Caco-2 (cell line): ENCODE data around the gene DMBT1. TPM values are rescaled to one million over a fixed set of nuclear protein-coding genes. Genes with fewer than 3 reads are reported as not detected.

Experiments
- BruUV-seq: library from RNA; stranded (reverse); fragments of 400-500 nt; replicated peaks from 2 replicates; lab custom pipeline; 2021; lab: Mats Ljungman, UMichigan
- CTCF ChIA-PET: fragments of 300-600 bp; sonication (Branson Sonifier 250); formaldehyde crosslinking; loops from one replicate; lab custom pipeline; 2022; ENCODE audit warnings: antibody characterized with exemption; lab: Charles Lee
- POLR2A ChIA-PET: fragments of 300-600 bp; sonication (Branson Sonifier 250); formaldehyde crosslinking; loops from one replicate; lab custom pipeline; 2022; ENCODE audit warnings: antibody characterized with exemption; lab: Charles Lee
- DNase-seq, 2 experiments: peaks; one replicate each; pipeline versions ENCODE4 v3.0.0 to v3.0.0-alpha.2; 2020 to 2022
- H3K27me3 ChIP-seq: replicated peaks from 2 replicates; pipeline ENCODE4 v1.6.0; 2011; ENCODE audit warnings: low read length; ENCODE audit not compliant: control insufficient read depth, insufficient read depth
- H3K36me3 ChIP-seq: 2 replicates; pipeline ENCODE4 v1.5.1; 2011; ENCODE audit warnings: low read length; ENCODE audit not compliant: control insufficient read depth, insufficient read depth
- H3K4me1 ChIP-seq: fragments of 250-450 bp; sonication (Bioruptor Pico); 2 replicates; pipeline ENCODE4 v1.5.1; 2020; ENCODE audit warnings: mild to moderate bottlenecking
- H3K4me3 ChIP-seq: 2 replicates; pipeline ENCODE4 v1.5.1; 2011; ENCODE audit warnings: low read depth, mild to moderate bottlenecking, control low read depth, low read length
- H3K9me3 ChIP-seq: fragments of 250-450 bp; sonication (Bioruptor Pico); 2 replicates; pipeline ENCODE4 v1.5.1; 2020; ENCODE audit warnings: mild to moderate bottlenecking, moderate library complexity
- H3K27ac Mint-ChIP-seq: one replicate; pipeline ENCODE4 v1.8.0; 2022; ENCODE audit warnings: mixed read lengths; ENCODE audit not compliant: unreplicated experiment
- H3K27me3 Mint-ChIP-seq: one replicate; pipeline ENCODE4 v1.8.0; 2022; ENCODE audit warnings: mixed read lengths; ENCODE audit not compliant: insufficient read depth, unreplicated experiment
- H3K36me3 Mint-ChIP-seq: one replicate; pipeline ENCODE4 v1.8.0; 2022; ENCODE audit warnings: mild to moderate bottlenecking, mixed read lengths; ENCODE audit not compliant: insufficient read depth, unreplicated experiment
- H3K4me1 Mint-ChIP-seq: one replicate; pipeline ENCODE4 v1.8.0; 2022; ENCODE audit warnings: low read depth, mixed read lengths; ENCODE audit not compliant: unreplicated experiment
- H3K4me3 Mint-ChIP-seq: one replicate; pipeline ENCODE4 v1.8.0; 2022; ENCODE audit warnings: mild to moderate bottlenecking, moderate library complexity, mixed read lengths; ENCODE audit not compliant: unreplicated experiment
- H3K9me3 Mint-ChIP-seq: one replicate; pipeline ENCODE4 v1.8.0; 2022; ENCODE audit warnings: mixed read lengths; ENCODE audit not compliant: unreplicated experiment
- CTCF ChIP-seq, 2 experiments: fragments of 200-600 bp in 1 of 2; IDR thresholded peaks; 1 replicate in 1 of 2; 2 replicates in 1 of 2; pipeline versions ENCODE4 v1.5.1 to v1.8.0; 2011 to 2022; ENCODE audit warnings: antibody characterized with exemption in 1 of 2, control low read depth in 1 of 2, inconsistent platforms in 1 of 2, low read depth in 1 of 2, low read length in 1 of 2, mild to moderate bottlenecking in 1 of 2, moderate library complexity in 1 of 2; ENCODE audit not compliant: insufficient read depth in 1 of 2, severe bottlenecking in 1 of 2, unreplicated experiment in 1 of 2
- intact Hi-C: fragments of 100-400 bp; cut with micrococcal nuclease; formaldehyde crosslinking; loops from one replicate; pipeline ENCODE4 v1.10.0; 2022; ENCODE audit not compliant: unreplicated experiment
- total RNA-seq: library from RNA; stranded (reverse); gene quantifications from 2 replicates; pipeline ENCODE4 v1.2.3, GENCODE V29; 2022

Gene DMBT1
- total RNA-seq, 1 experiment from 2014 or later = not detected

GRCh38 chr10:122550983-122551382, 9.6 kb upstream of the DMBT1 start:
- CTCF ChIA-PET = no interaction called here
- Mint-ChIP-seq H3K27ac (no peak overlapping the region), H3K36me3 (no peaks in the 10 kb centered on the region), H3K9me3 (no peaks in the 10 kb centered on the region), H3K27me3 (no peaks in the 10 kb centered on the region), H3K4me1 (no peaks in the 10 kb centered on the region), H3K4me3 (no peak overlapping the region)
- POLR2A ChIA-PET = no interaction called here
- H3K9me3 ChIP-seq = no peaks in the 10 kb centered on the region
- DNase-seq = no peak
- BruUV-seq = no TSS peak
- H3K4me1 ChIP-seq = peaks cover 18% of the 10 kb centered on the region
- H3K36me3 ChIP-seq = no peaks in the 10 kb centered on the region
- H3K27me3 ChIP-seq = no peaks in the 10 kb centered on the region; the same call in 1 of the 2 replicates
- no peak for TF ChIP-seq CTCF (IDR thresholded peaks at IDR 0.05; ENCODE audit: insufficient read depth in 1 of 2, low read depth in 1 of 2, low read length in 1 of 2, severe bottlenecking in 1 of 2, unreplicated experiment in 1 of 2)
- H3K4me3 ChIP-seq = no peak overlapping the region
- intact Hi-C loops = no loop called here

GRCh38 chr10:122551450-122551849, 9.1 kb upstream of the DMBT1 start:
- Histone ChIP-seq H3K4me3 (no peak overlapping the region), H3K27me3 (no peaks in the 10 kb centered on the region; the same call in 1 of the 2 replicates), H3K4me1 (peaks cover 18% of the 10 kb centered on the region), H3K36me3 (no peaks in the 10 kb centered on the region), H3K9me3 (no peaks in the 10 kb centered on the region)
- ChIA-PET CTCF (no interaction called here), POLR2A (no interaction called here)
- TF ChIP-seq CTCF (IDR thresholded peaks at IDR 0.05; ENCODE audit: insufficient read depth in 1 of 2, low read depth in 1 of 2, low read length in 1 of 2, severe bottlenecking in 1 of 2, unreplicated experiment in 1 of 2) = no peak
- BruUV-seq = no TSS peak
- Mint-ChIP-seq H3K27ac (no peak overlapping the region), H3K36me3 (no peaks in the 10 kb centered on the region), H3K9me3 (no peaks in the 10 kb centered on the region), H3K4me1 (no peaks in the 10 kb centered on the region), H3K4me3 (no peak overlapping the region), H3K27me3 (no peaks in the 10 kb centered on the region)
- intact Hi-C loops = no loop called here
- no peak for DNase-seq

- TF ChIP-seq CTCF (IDR thresholded peaks at IDR 0.05; ENCODE audit: insufficient read depth in 1 of 2, low read depth in 1 of 2, low read length in 1 of 2, severe bottlenecking in 1 of 2, unreplicated experiment in 1 of 2) = no peak
- Mint-ChIP-seq H3K9me3 (no peaks in the 10 kb centered on the region), H3K4me3 (no peak overlapping the region), H3K27ac (no peak overlapping the region), H3K4me1 (no peaks in the 10 kb centered on the region), H3K36me3 (no peaks in the 10 kb centered on the region), H3K27me3 (no peaks in the 10 kb centered on the region)
- ChIA-PET CTCF (no interaction called here), POLR2A (no interaction called here)
- Histone ChIP-seq H3K27me3 (no peaks in the 10 kb centered on the region; the same call in 1 of the 2 replicates), H3K4me3 (no peak overlapping the region), H3K9me3 (no peaks in the 10 kb centered on the region), H3K4me1 (peaks cover 21% of the 10 kb centered on the region), H3K36me3 (no peaks in the 10 kb centered on the region)
- DNase-seq = no peak
- intact Hi-C loops = no loop called here
- no TSS peak for BruUV-seq
Observed at GRCh38 chr10:122553341-122553740, 7.2 kb upstream of the DMBT1 start.
